Keratinocyte (primary cell): ENCODE data around the gene VEGFB. TPM values are rescaled to one million over a fixed set of nuclear protein-coding genes. Genes with fewer than 3 reads are reported as not detected.

Source experiments
- DNase-seq: peaks from one replicate; pipeline ENCODE4 v3.0.0-alpha.2; 2011; ENCODE audit warnings: low read depth, missing footprints, low spot score
- FAIRE-seq: peaks from 2 replicates; lab custom pipeline; 2011; peaks lifted over from hg19 to GRCh38; lab: Jason Lieb, UNC
- H2AFZ ChIP-seq: 2 replicates; pipeline ENCODE4 v1.6.0; 2012; ENCODE audit warnings: low read length, control low read depth, inconsistent platforms; ENCODE audit not compliant: control insufficient read depth
- H3K27ac ChIP-seq: 2 replicates; pipeline ENCODE4 v1.5.1; 2011; ENCODE audit warnings: low read length; ENCODE audit not compliant: control insufficient read depth, insufficient read depth
- H3K27me3 ChIP-seq: 3 replicates; pipeline ENCODE4 v1.6.0; 2011; ENCODE audit warnings: low read length; ENCODE audit not compliant: control insufficient read depth, insufficient read depth; ENCODE audit errors: extremely low read depth
- H3K36me3 ChIP-seq, 2 experiments: 2 replicates in 1 of 2; 3 replicates in 1 of 2; pipeline ENCODE4 v1.5.1; 2011; ENCODE audit warnings: low read length in 2 of 2, mild to moderate bottlenecking in 1 of 2; ENCODE audit not compliant: control insufficient read depth in 2 of 2, insufficient read depth in 2 of 2; ENCODE audit errors: extremely low read depth in 1 of 2
- H3K4me1 ChIP-seq: 3 replicates; pipeline ENCODE4 v1.5.1; 2011; ENCODE audit warnings: low read length; ENCODE audit not compliant: control insufficient read depth, insufficient read depth; ENCODE audit errors: extremely low read depth
- H3K4me2 ChIP-seq: 3 replicates; pipeline ENCODE4 v1.6.0; 2011; ENCODE audit warnings: low read depth, low read length; ENCODE audit not compliant: control insufficient read depth, insufficient read depth; ENCODE audit errors: extremely low read depth
- H3K4me3 ChIP-seq, 3 experiments: fragments of 200-600 bp in 1 of 3; sonication (generic) in 1 of 3; 2 replicates in 2 of 3; 3 replicates in 1 of 3; pipeline ENCODE4 v1.5.1; 2011 to 2016; ENCODE audit warnings: low read length in 3 of 3, mild to moderate bottlenecking in 3 of 3, control low read depth in 2 of 3, inconsistent platforms in 1 of 3, low read depth in 1 of 3, mixed read lengths in 1 of 3, mixed run types in 1 of 3, moderate library complexity in 1 of 3; ENCODE audit not compliant: control insufficient read depth in 2 of 3, insufficient read depth in 2 of 3; ENCODE audit errors: extremely low read depth in 1 of 3
- H3K79me2 ChIP-seq: 2 replicates; pipeline ENCODE4 v1.6.0; 2012; ENCODE audit warnings: low read length; ENCODE audit not compliant: control insufficient read depth, insufficient read depth
- H3K9ac ChIP-seq: 3 replicates; pipeline ENCODE4 v1.6.0; 2011; ENCODE audit warnings: low read length; ENCODE audit not compliant: control insufficient read depth, insufficient read depth; ENCODE audit errors: extremely low read depth
- H3K9me1 ChIP-seq: 3 replicates; pipeline ENCODE4 v1.6.0; 2011; ENCODE audit warnings: low read length; ENCODE audit not compliant: control insufficient read depth, insufficient read depth; ENCODE audit errors: extremely low read depth
- H3K9me3 ChIP-seq: 2 replicates; pipeline ENCODE4 v1.5.1; 2012; ENCODE audit warnings: low read depth, low read length; ENCODE audit not compliant: control insufficient read depth
- H4K20me1 ChIP-seq: 3 replicates; pipeline ENCODE4 v1.6.0; 2011; ENCODE audit warnings: low read length; ENCODE audit not compliant: control insufficient read depth, insufficient read depth; ENCODE audit errors: extremely low read depth
- CTCF ChIP-seq, 3 experiments: IDR thresholded peaks in 1 of 3; conservative IDR thresholded peaks in 1 of 3; optimal IDR thresholded peaks in 1 of 3; 2 replicates in 2 of 3; 3 replicates in 1 of 3; pipeline versions ENCODE3 to v1.5.1; 2011; ENCODE audit warnings: low read length in 3 of 3, mild to moderate bottlenecking in 3 of 3, moderate library complexity in 2 of 3, control low read depth in 1 of 3, inconsistent platforms in 1 of 3; ENCODE audit not compliant: insufficient read depth in 2 of 3; ENCODE audit errors: extremely low read depth in 1 of 3
- EZH2 ChIP-seq: IDR thresholded peaks from one replicate; pipeline ENCODE4 v1.6.1; 2012; ENCODE audit warnings: inconsistent platforms, mild to moderate bottlenecking, low read length, moderate library complexity
- dilution Hi-C: fragments of 300-500 bp; cut with MboI; formaldehyde crosslinking; loops from one replicate; pipeline ENCODE4 v1.7.0; 2020; ENCODE audit warnings: low sequenced_read_pairs; ENCODE audit not compliant: extremely low pct_ligation_motif_present
- polyA plus RNA-seq, 5 experiments: library from polyadenylated mRNA; depleted of rRNA in 3 of 5; stranded (reverse) in 3 of 5; stranded (forward) in 1 of 5; unstranded in 1 of 5; fragments of >200 nt; gene quantifications; 1 replicate in 1 of 5; 2 replicates in 3 of 5; 3 replicates in 1 of 5; pipeline versions ENCODE4 v1.2.1 to v1.2.3, GENCODE V29; 2011 to 2012; ENCODE audit warnings: missing spikeins in 2 of 5, low read depth in 1 of 5, low replicate concordance in 1 of 5

VEGFB gene
- polyA plus RNA-seq, 1 donor (not counting 4 experiments of a cell fraction or from before 2014, with no cell fraction given): 10.0 TPM

GRCh38 chr11:64220798-64221197 is 13.6 kb upstream of the VEGFB start:
- dilution Hi-C loops: no loop called here
- Histone ChIP-seq H3K9me3 (no peaks in the 10 kb centered on the region), H3K4me3 (no peak overlapping the region), H3K27me3 (no peaks in the 10 kb centered on the region), H3K4me2 (no peak overlapping the region), H3K9ac (no peak overlapping the region), H3K9me1 (no peaks in the 10 kb centered on the region), H3K27ac (no peak overlapping the region), H3K36me3 (peaks cover 2 to 4% of the 10 kb centered on the region in 2 experiments), H3K4me1 (peaks cover 15% of the 10 kb centered on the region), H2AFZ (no peak overlapping the region), H3K79me2 (peaks cover 4% of the 10 kb centered on the region), H4K20me1 (no peaks in the 10 kb centered on the region)
- no peak for DNase-seq
- no peak for FAIRE-seq
- TF ChIP-seq EZH2 (no peak), CTCF (optimal IDR thresholded peaks at IDR 0.05 in 1 of 3, IDR thresholded peaks at IDR 0.05 in 1 of 3, conservative IDR thresholded peaks at IDR 0.05 in 1 of 3; ENCODE audit: extremely low read depth in 1 of 3, insufficient read depth in 2 of 3, low read length in 3 of 3) (no peak)

- no peak for FAIRE-seq
- dilution Hi-C loops: no loop called here
- no peaks in the 10 kb centered on the region for H4K20me1 ChIP-seq
Measured at GRCh38 chr11:64222651-64223000, 11.8 kb upstream of the VEGFB start.

More at GRCh38 chr11:64222651-64223000, 11.8 kb upstream of the VEGFB start:
- no peak for DNase-seq
- Histone ChIP-seq H3K27ac (no peak overlapping the region), H3K4me2 (no peak overlapping the region), H3K9me3 (no peaks in the 10 kb centered on the region), H3K79me2 (peaks cover 18% of the 10 kb centered on the region), H3K9me1 (no peaks in the 10 kb centered on the region), H2AFZ (no peak overlapping the region), H3K9ac (no peak overlapping the region), H3K4me3 (no peak overlapping the region), H3K27me3 (no peaks in the 10 kb centered on the region), H3K36me3 (peaks cover 2 to 4% of the 10 kb centered on the region in 2 experiments), H3K4me1 (peaks cover 27% of the 10 kb centered on the region)
- TF ChIP-seq CTCF (optimal IDR thresholded peaks at IDR 0.05 in 1 of 3, IDR thresholded peaks at IDR 0.05 in 1 of 3, conservative IDR thresholded peaks at IDR 0.05 in 1 of 3; ENCODE audit: extremely low read depth in 1 of 3, insufficient read depth in 2 of 3, low read length in 3 of 3) (no peak), EZH2 (no peak)
